Hepatocyte (in vitro differentiated cells): ENCODE measurements around the gene POU5F1.

Source experiments
- EZH2 ChIP-seq: fragments of 200-600 bp; sonication (generic); IDR thresholded peaks from 2 replicates; pipeline ENCODE4 v1.6.1; 2016; ENCODE audit warnings: antibody characterized with exemption, mild to moderate bottlenecking, borderline replicate concordance
- EZH2phosphoT487 ChIP-seq: fragments of 200-600 bp; sonication (generic); IDR thresholded peaks from one replicate; pipeline ENCODE4 v1.6.1; 2018; ENCODE audit warnings: antibody characterized with exemption, mild to moderate bottlenecking, low read depth, moderate library complexity; ENCODE audit not compliant: unreplicated experiment, severe bottlenecking
- TF ChIP-seq, protein P1 (sequence below): fragments of 200-600 bp; sonication (generic); IDR thresholded peaks from 2 replicates; pipeline ENCODE4 v1.5.1; 2016; ENCODE audit warnings: antibody characterized with exemption, mild to moderate bottlenecking; ENCODE audit not compliant: poor library complexity

DNA sequence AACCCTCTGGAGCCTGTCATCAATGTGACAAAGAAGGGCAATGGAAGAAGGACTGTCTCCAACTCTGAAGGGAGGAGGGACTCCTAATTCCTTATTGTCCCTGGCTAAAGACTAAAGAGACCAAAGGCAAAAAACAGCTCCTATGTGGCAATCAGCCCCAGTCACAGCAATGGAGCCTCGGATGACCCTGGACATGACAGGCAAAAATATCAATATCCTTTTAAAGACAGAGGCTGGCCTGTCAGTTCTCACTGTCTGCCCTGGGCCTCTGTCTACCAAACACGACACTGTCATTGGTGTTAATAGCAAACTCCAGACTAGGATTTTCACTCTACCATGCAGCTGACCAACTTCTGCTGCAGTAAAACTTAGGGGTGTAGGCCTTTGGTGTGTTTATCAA is 38.0 kb upstream of the POU5F1 start:
- TF ChIP-seq, protein P1, sequence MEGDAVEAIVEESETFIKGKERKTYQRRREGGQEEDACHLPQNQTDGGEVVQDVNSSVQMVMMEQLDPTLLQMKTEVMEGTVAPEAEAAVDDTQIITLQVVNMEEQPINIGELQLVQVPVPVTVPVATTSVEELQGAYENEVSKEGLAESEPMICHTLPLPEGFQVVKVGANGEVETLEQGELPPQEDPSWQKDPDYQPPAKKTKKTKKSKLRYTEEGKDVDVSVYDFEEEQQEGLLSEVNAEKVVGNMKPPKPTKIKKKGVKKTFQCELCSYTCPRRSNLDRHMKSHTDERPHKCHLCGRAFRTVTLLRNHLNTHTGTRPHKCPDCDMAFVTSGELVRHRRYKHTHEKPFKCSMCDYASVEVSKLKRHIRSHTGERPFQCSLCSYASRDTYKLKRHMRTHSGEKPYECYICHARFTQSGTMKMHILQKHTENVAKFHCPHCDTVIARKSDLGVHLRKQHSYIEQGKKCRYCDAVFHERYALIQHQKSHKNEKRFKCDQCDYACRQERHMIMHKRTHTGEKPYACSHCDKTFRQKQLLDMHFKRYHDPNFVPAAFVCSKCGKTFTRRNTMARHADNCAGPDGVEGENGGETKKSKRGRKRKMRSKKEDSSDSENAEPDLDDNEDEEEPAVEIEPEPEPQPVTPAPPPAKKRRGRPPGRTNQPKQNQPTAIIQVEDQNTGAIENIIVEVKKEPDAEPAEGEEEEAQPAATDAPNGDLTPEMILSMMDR = no peak
- no peak for TF ChIP-seq EZH2
- no peak for TF ChIP-seq EZH2phosphoT487
